ENCODE measurements around the gene MIPOL1.

Gene MIPOL1

GRCh38 chr14:37165794-37166193 lies 31.9 kb upstream of the MIPOL1 start:
- CTCF ChIA-PET: no interaction called here

GRCh38 chr14:37167151-37168047 lies 30.3 kb upstream of the MIPOL1 start:
- ChIA-PET POLR2A (no interaction called here), CTCF (interaction anchor here (1.0 kb wide), 1 partner anchor 16 kb away, joined by 4 read pairs; no protein-coding TSS in a partner anchor)
- H3K4me3 ChIP-seq (ENCODE audit: low read depth, low read length): no peak overlapping the region
- TF ChIP-seq CTCF (IDR thresholded peaks at IDR 0.05; ENCODE audit: insufficient read depth, low read length, missing control alignments): no peak
- DNase-seq (ENCODE audit: low read depth, low spot score): no peak

More at GRCh38 chr14:37165794-37166193, 31.9 kb upstream of the MIPOL1 start:
- TF ChIP-seq CTCF (IDR thresholded peaks at IDR 0.05; ENCODE audit: insufficient read depth, low read length, missing control alignments): no peak
- POLR2A ChIA-PET: no interaction called here
- DNase-seq (ENCODE audit: low read depth, low spot score): no peak
- H3K4me3 ChIP-seq (ENCODE audit: low read depth, low read length): no peak overlapping the region

GRCh38 chr14:37168721-37169120 lies 29.0 kb upstream of the MIPOL1 start:
- ChIA-PET POLR2A (no interaction called here), CTCF (interaction anchor here (1.4 kb wide), 1 partner anchor 19 kb away, joined by 5 read pairs; no protein-coding TSS in a partner anchor)
- H3K4me3 ChIP-seq (ENCODE audit: low read depth, low read length): no peak overlapping the region
- DNase-seq (ENCODE audit: low read depth, low spot score): no peak
- no peak for TF ChIP-seq CTCF (IDR thresholded peaks at IDR 0.05; ENCODE audit: insufficient read depth, low read length, missing control alignments)

- H3K4me3 ChIP-seq (ENCODE audit: low read depth, low read length): no peak overlapping the region
- DNase-seq (ENCODE audit: low read depth, low spot score): no peak
- POLR2A ChIA-PET: no interaction called here
- TF ChIP-seq CTCF (IDR thresholded peaks at IDR 0.05; ENCODE audit: insufficient read depth, low read length, missing control alignments): no peak
- CTCF ChIA-PET: interaction anchor here (3.1 kb wide), 1 partner anchor 20 kb away, joined by 13 read pairs; no protein-coding TSS in a partner anchor
Measured at GRCh38 chr14:37170237-37170636, 27.5 kb upstream of the MIPOL1 start.

GRCh38 chr14:37170993-37171392 lies 26.7 kb upstream of the MIPOL1 start:
- POLR2A ChIA-PET: no interaction called here
- DNase-seq (ENCODE audit: low read depth, low spot score): no peak
- no peak for TF ChIP-seq CTCF (IDR thresholded peaks at IDR 0.05; ENCODE audit: insufficient read depth, low read length, missing control alignments)
- H3K4me3 ChIP-seq (ENCODE audit: low read depth, low read length): no peak overlapping the region
- CTCF ChIA-PET: interaction anchor here (1.1 to 3.1 kb wide), 2 partner anchors 20 to 48 kb away, joined by 3 to 13 read pairs; no protein-coding TSS in a partner anchor

- TF ChIP-seq CTCF (IDR thresholded peaks at IDR 0.05; ENCODE audit: insufficient read depth, low read length, missing control alignments): no peak
- ChIA-PET CTCF (interaction anchor here (1.1 to 3.1 kb wide), 2 partner anchors 21 to 47 kb away, joined by 3 to 13 read pairs; no protein-coding TSS in a partner anchor), POLR2A (interaction anchor here (1.0 kb wide), 1 partner anchor 26 kb away, joined by 8 read pairs; the partner anchor contains the start of gene MIPOL1)
- peak overlapping the region; percentile 88 for H3K4me3 ChIP-seq (ENCODE audit: low read depth, low read length)
- no peak for DNase-seq (ENCODE audit: low read depth, low spot score)
Measured at GRCh38 chr14:37171678-37172023, 26.1 kb upstream of the MIPOL1 start.
